IMR-90 (cell line): Measurements from ENCODE around the gene DNAJC4. TPM values are rescaled to one million over a fixed set of nuclear protein-coding genes. Genes with fewer than 3 reads are reported as not detected.

Experiments used
- ATAC-seq: fragments of 200-7000 bp; cut with Tn5 transposase; 2 replicates; pipeline ENCODE4 v1.9.1; 2020; ENCODE audit warnings: low read depth, mild to moderate bottlenecking, moderate library complexity
- BruUV-seq: library from RNA; stranded (reverse); fragments of 400-500 nt; replicated peaks from 2 replicates; lab custom pipeline; 2021; lab: Mats Ljungman, UMichigan
- CTCF ChIA-PET: fragments of 300-600 bp; formaldehyde crosslinking; extraction: SDS; loops from one replicate; lab custom pipeline; 2021; ENCODE audit warnings: antibody characterized with exemption; lab: Yijun Ruan, JAX
- POLR2A ChIA-PET: fragments of 300-600 bp; sonication (Branson Sonifier 250); formaldehyde crosslinking; loops from one replicate; lab custom pipeline; 2022; ENCODE audit warnings: antibody characterized with exemption; ENCODE audit not compliant: unreplicated experiment; lab: Charles Lee
- DNase-seq: peaks from one replicate; pipeline ENCODE4 v3.0.0; 2013
- H2AFZ ChIP-seq: replicated peaks from 2 replicates; pipeline ENCODE3; 2013; ENCODE audit warnings: low read length, mild to moderate bottlenecking; ENCODE audit not compliant: poor library complexity
- H2AK5ac ChIP-seq: 2 replicates; pipeline ENCODE4 v1.6.1; 2013; ENCODE audit warnings: low read depth, low read length, inconsistent platforms
- H2AK9ac ChIP-seq: replicated peaks from 2 replicates; pipeline ENCODE3; 2013; ENCODE audit warnings: mild to moderate bottlenecking, low read depth, low read length, moderate library complexity; ENCODE audit not compliant: poor library complexity
- H2BK120ac ChIP-seq: 2 replicates; pipeline ENCODE4 v1.6.1; 2013; ENCODE audit warnings: low read depth, low read length, inconsistent platforms
- H2BK15ac ChIP-seq: 3 replicates; pipeline ENCODE4 v1.6.1; 2013; ENCODE audit warnings: low read depth, low read length, inconsistent platforms
- H2BK20ac ChIP-seq: 2 replicates; pipeline ENCODE4 v1.6.1; 2013; ENCODE audit warnings: low read depth, mild to moderate bottlenecking, inconsistent platforms, low read length, moderate library complexity
- H2BK5ac ChIP-seq: 2 replicates; pipeline ENCODE4 v1.6.1; 2013; ENCODE audit warnings: mild to moderate bottlenecking, low read depth, low read length, inconsistent platforms; ENCODE audit not compliant: poor library complexity, severe bottlenecking
- H3K14ac ChIP-seq: replicated peaks from 2 replicates; pipeline ENCODE4 v1.6.1; 2013; ENCODE audit warnings: low read depth, low read length, inconsistent platforms
- H3K18ac ChIP-seq: 2 replicates; pipeline ENCODE4 v1.6.1; 2013; ENCODE audit warnings: low read depth, low read length, control low read depth
- H3K23ac ChIP-seq: 2 replicates; pipeline ENCODE4 v1.6.1; 2013; ENCODE audit warnings: low read depth, low read length, inconsistent platforms
- H3K27ac ChIP-seq: 2 replicates; pipeline ENCODE4 v1.5.1; 2013; ENCODE audit warnings: mild to moderate bottlenecking, control low read depth, low read length; ENCODE audit not compliant: insufficient read depth
- H3K27me3 ChIP-seq: 2 replicates; pipeline ENCODE4 v1.6.1; 2013; ENCODE audit warnings: low read length; ENCODE audit not compliant: control insufficient read depth, insufficient read depth
- H3K36me3 ChIP-seq: 2 replicates; pipeline ENCODE4 v1.6.1; 2013; ENCODE audit warnings: low read length, mixed read lengths; ENCODE audit not compliant: control insufficient read depth, insufficient read depth
- H3K4ac ChIP-seq: 2 replicates; pipeline ENCODE4 v1.6.1; 2013; ENCODE audit warnings: low read depth, low read length, inconsistent platforms
- H3K4me1 ChIP-seq: 2 replicates; pipeline ENCODE4 v1.6.1; 2013; ENCODE audit warnings: low read length, mixed read lengths; ENCODE audit not compliant: control insufficient read depth, insufficient read depth
- H3K4me2 ChIP-seq: 2 replicates; pipeline ENCODE4 v1.6.1; 2013; ENCODE audit warnings: low read depth, mild to moderate bottlenecking, control low read depth, low read length, moderate library complexity
- H3K4me3 ChIP-seq: 2 replicates; pipeline ENCODE4 v1.5.1; 2013; ENCODE audit warnings: low read depth, mild to moderate bottlenecking, control low read depth, low read length, moderate library complexity; ENCODE audit not compliant: insufficient read depth
- H3K56ac ChIP-seq: 2 replicates; pipeline ENCODE4 v1.6.1; 2013; ENCODE audit warnings: low read length, inconsistent platforms; ENCODE audit not compliant: insufficient read depth; ENCODE audit errors: extremely low read depth
- H3K79me1 ChIP-seq, 2 experiments: 2 replicates each; pipeline ENCODE4 v1.6.1; 2013; ENCODE audit warnings: low read length in 2 of 2, inconsistent platforms in 1 of 2, low read depth in 1 of 2
- H3K9ac ChIP-seq: 2 replicates; pipeline ENCODE4 v1.6.1; 2013; ENCODE audit warnings: low read depth, low read length, control low read depth
- H3K9me1 ChIP-seq: 2 replicates; pipeline ENCODE4 v1.6.1; 2013; ENCODE audit warnings: low read length, inconsistent platforms; ENCODE audit not compliant: insufficient read depth
- H3K9me3 ChIP-seq: 2 replicates; pipeline ENCODE4 v1.6.1; 2013; ENCODE audit warnings: low read length; ENCODE audit not compliant: control insufficient read depth, insufficient read depth
- H4K20me1 ChIP-seq: 2 replicates; pipeline ENCODE4 v1.6.1; 2013; ENCODE audit warnings: low read length, inconsistent platforms; ENCODE audit not compliant: insufficient read depth
- H4K5ac ChIP-seq: 2 replicates; pipeline ENCODE4 v1.6.1; 2013; ENCODE audit warnings: mild to moderate bottlenecking, low read depth, low read length, control low read depth
- H4K8ac ChIP-seq, 2 experiments: 2 replicates each; pipeline ENCODE4 v1.6.1; 2013; ENCODE audit warnings: low read depth in 2 of 2, low read length in 2 of 2, control low read depth in 1 of 2, inconsistent platforms in 1 of 2
- H4K91ac ChIP-seq: 2 replicates; pipeline ENCODE4 v1.6.1; 2013; ENCODE audit warnings: low read depth, low read length, inconsistent platforms; ENCODE audit not compliant: insufficient read depth
- BHLHE40 ChIP-seq: fragments of 150-350 bp; IDR thresholded peaks from 2 replicates; pipeline ENCODE4 v1.6.1; 2016; ENCODE audit warnings: mild to moderate bottlenecking, low read depth, low read length
- CHD1 ChIP-seq: IDR thresholded peaks from 2 replicates; pipeline ENCODE4 v1.6.1; 2012; ENCODE audit warnings: low read depth, low read length, improper control_type of control experiment
- CTCF ChIP-seq: conservative IDR thresholded peaks from 2 replicates; pipeline ENCODE4 v1.5.1; 2012; ENCODE audit warnings: mild to moderate bottlenecking, low read depth, low read length, improper control_type of control experiment
- FOS ChIP-seq: fragments of 150-350 bp; IDR thresholded peaks from 2 replicates; pipeline ENCODE4 v1.6.1; 2016; ENCODE audit warnings: low read depth, low read length
- MAZ ChIP-seq: IDR thresholded peaks from 2 replicates; pipeline ENCODE4 v1.6.1; 2012; ENCODE audit warnings: low read depth, mild to moderate bottlenecking, low read length, improper control_type of control experiment, moderate library complexity, borderline replicate concordance
- POLR2A ChIP-seq: IDR thresholded peaks from 2 replicates; pipeline ENCODE4 v1.6.1; 2012; ENCODE audit warnings: mild to moderate bottlenecking, low read depth, low read length
- RCOR1 ChIP-seq: IDR thresholded peaks from 2 replicates; pipeline ENCODE4 v1.6.1; 2012; ENCODE audit warnings: mild to moderate bottlenecking, low read length, improper control_type of control experiment; ENCODE audit not compliant: insufficient replicate concordance
- RFX5 ChIP-seq: IDR thresholded peaks from 2 replicates; pipeline ENCODE4 v1.8.0; 2012; ENCODE audit warnings: low read depth, mild to moderate bottlenecking, low read length, moderate library complexity
- SMC3 ChIP-seq: fragments of 150-350 bp; IDR thresholded peaks from 2 replicates; pipeline ENCODE4 v1.6.1; 2016; ENCODE audit warnings: low read depth, mild to moderate bottlenecking, antibody characterized with exemption, low read length, moderate library complexity
- USF2 ChIP-seq: fragments of 150-350 bp; IDR thresholded peaks from 2 replicates; pipeline ENCODE4 v1.6.1; 2017; ENCODE audit warnings: mild to moderate bottlenecking, antibody characterized with exemption, low read length, low read depth
- WGBS, 2 experiments: methylation state at CpG; one replicate each; pipeline versions ENCODE4 v1.1.5 to v1.1.7; 2013; ENCODE audit warnings: missing lambda C conversion rate in 2 of 2; ENCODE audit not compliant: insufficient read length in 1 of 2; ENCODE audit errors: extremely low coverage in 2 of 2; 5-methylcytosine and 5-hydroxymethylcytosine counted together
- dilution Hi-C: fragments of 300-500 bp; cut with HindIII; formaldehyde crosslinking; loops from one replicate; pipeline ENCODE4 v1.14.3; 2018; ENCODE audit warnings: low sequenced_read_pairs; ENCODE audit not compliant: unreplicated experiment
- in situ Hi-C: fragments of 300-500 bp; cut with MboI; formaldehyde crosslinking; loops from 3 replicates; pipeline ENCODE4 v1.14.3; 2019; ENCODE audit warnings: low sequenced_read_pairs, inconsistent platforms, mixed read lengths
- intact Hi-C: fragments of 100-400 bp; cut with micrococcal nuclease; formaldehyde crosslinking; loops from 2 replicates; pipeline ENCODE4 v1.10.0; 2022
- polyA plus RNA-seq, 3 experiments: library from polyadenylated mRNA; depleted of rRNA; stranded (reverse); fragments of >200 nt; gene quantifications; 2 replicates each; pipeline ENCODE4 v1.2.3, GENCODE V29; 2012; ENCODE audit warnings: low replicate concordance in 1 of 3
- total RNA-seq: library from RNA; depleted of rRNA; stranded (reverse); fragments of >200 nt; gene quantifications from 2 replicates; pipeline ENCODE4 v1.2.3, GENCODE V29; 2012

Gene DNAJC4
- total and polyA plus RNA-seq, 2 of the 4 experiments (the other 2 are of a cell fraction): 2.2 to 22.8 TPM

DNA sequence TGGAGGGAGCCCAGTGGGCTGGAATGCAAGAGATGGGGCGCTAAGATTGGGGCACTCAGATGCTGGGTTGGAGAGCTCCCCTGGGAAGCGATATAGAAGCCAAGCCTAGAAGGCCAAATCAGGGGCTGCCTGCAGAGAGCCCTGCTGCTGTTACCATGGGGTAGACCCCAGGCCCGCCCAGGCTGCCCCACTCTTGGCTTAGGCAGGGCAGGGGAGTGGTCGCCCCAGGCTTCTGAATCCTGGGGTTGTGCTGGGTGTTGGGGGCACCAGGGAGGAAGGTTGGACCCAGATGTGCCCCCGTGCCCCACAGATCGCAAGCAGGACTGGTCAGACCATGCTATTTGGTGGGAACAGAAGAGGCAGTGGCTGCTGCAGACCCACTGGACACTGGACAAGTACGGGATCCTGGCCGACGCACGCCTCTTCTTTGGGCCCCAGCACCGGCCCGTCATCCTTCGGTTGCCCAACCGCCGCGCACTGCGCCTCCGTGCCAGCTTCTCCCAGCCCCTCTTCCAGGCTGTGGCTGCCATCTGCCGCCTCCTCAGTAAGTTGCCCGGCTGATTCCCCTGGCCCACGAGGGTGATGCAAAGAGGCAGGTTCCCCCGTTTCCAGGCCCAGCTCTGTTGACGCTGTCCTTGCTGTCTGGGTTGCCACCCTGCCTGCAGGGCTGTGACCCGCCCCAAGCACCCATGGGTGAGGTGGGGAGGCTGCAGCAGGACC, 19.9 kb upstream of the DNAJC4 start:
- peak overlapping the region; percentile 50 for H2AK9ac ChIP-seq
- H3K9me1 ChIP-seq: no peaks in the 10 kb centered on the region; the same call in 1 of the 2 replicates
- H3K4me2 ChIP-seq: no peak overlapping the region
- ChIA-PET CTCF (no interaction called here), POLR2A (no interaction called here)
- no peak overlapping the region for H4K8ac ChIP-seq
- H2BK120ac ChIP-seq: no peak overlapping the region
- H3K4me1 ChIP-seq: peaks cover 10% of the 10 kb centered on the region
- no peak overlapping the region for H3K4ac ChIP-seq
- H2AK5ac ChIP-seq: no peak overlapping the region
- no peak overlapping the region for H3K56ac ChIP-seq
- ATAC-seq (no peak), DNase-seq (no peak)
- BruUV-seq: no TSS peak
- no peaks in the 10 kb centered on the region for H3K27me3 ChIP-seq
- no peak overlapping the region for H3K27ac ChIP-seq
- dilution Hi-C loops (no loop called here), intact Hi-C loops (no loop called here), in situ Hi-C loops (no loop called here)
- no peak overlapping the region for H4K5ac ChIP-seq
- WGBS, 2 experiments: 96% methylated on average over 7 of the region's 24 CpGs; no CpG with 5 or more reads in 1 of the 2 experiments
- no peak overlapping the region for H2BK20ac ChIP-seq
- H3K79me1 ChIP-seq: peaks cover 0 to 17% of the 10 kb centered on the region in 2 experiments; a peak in 2 of 4 replicates
- H2BK15ac ChIP-seq: no peak overlapping the region
- H4K91ac ChIP-seq: no peak overlapping the region
- no peaks in the 10 kb centered on the region; the same call in 1 of the 2 replicates for H4K20me1 ChIP-seq
- no peak overlapping the region for H3K23ac ChIP-seq
- no peaks in the 10 kb centered on the region for H3K9me3 ChIP-seq
- H3K9ac ChIP-seq: no peak overlapping the region
- H2AFZ ChIP-seq: no peak overlapping the region
- no peak overlapping the region for H3K4me3 ChIP-seq
- no peak overlapping the region for H3K14ac ChIP-seq
- no peak overlapping the region for H3K18ac ChIP-seq
- H3K36me3 ChIP-seq: peaks cover 15% of the 10 kb centered on the region
- TF ChIP-seq SMC3 (no peak), CHD1 (no peak), POLR2A (no peak), RFX5 (no peak), CTCF (no peak), USF2 (no peak), RCOR1 (no peak), BHLHE40 (no peak), FOS (no peak), MAZ (no peak)
- no peak overlapping the region for H2BK5ac ChIP-seq
